GM12891 (cell line): Measurements from ENCODE around the gene ATP13A2.

Experiments
- PAX5 ChIP-seq: IDR thresholded peaks from 2 replicates; pipeline ENCODE4 v1.6.1; 2011; ENCODE audit warnings: low read length, moderate library complexity, mild to moderate bottlenecking; ENCODE audit not compliant: insufficient read depth, severe bottlenecking
- POLR2A ChIP-seq: IDR thresholded peaks from 2 replicates; pipeline ENCODE4 v1.6.1; 2011; ENCODE audit warnings: low read depth, low read length, control low read depth
- POLR2AphosphoS5 ChIP-seq: IDR thresholded peaks from 2 replicates; pipeline ENCODE4 v1.6.1; 2011; ENCODE audit warnings: low read depth, low read length, control low read depth
- POU2F2 ChIP-seq: IDR thresholded peaks from 2 replicates; pipeline ENCODE4 v1.6.1; 2011; ENCODE audit warnings: low read depth, mild to moderate bottlenecking, control low read depth, low read length, moderate library complexity
- SPI1 ChIP-seq: IDR thresholded peaks from 2 replicates; pipeline ENCODE4 v1.6.1; 2011; ENCODE audit warnings: low read depth, low read length, control low read depth

GRCh38 chr1:16998589-16998988, 13.1 kb downstream of the ATP13A2 start:
- TF ChIP-seq POU2F2 (no peak), POLR2AphosphoS5 (no peak), POLR2A (no peak), PAX5 (no peak), SPI1 (no peak)
